GM23248 (cell line): ENCODE results near the gene SNTG2.

Experiments
- EZH2 ChIP-seq: fragments of 200-600 bp; sonication (generic); IDR thresholded peaks from 2 replicates; pipeline ENCODE4 v1.6.1; 2018; ENCODE audit warnings: antibody characterized with exemption, mild to moderate bottlenecking; ENCODE audit not compliant: insufficient read depth, poor library complexity, severe bottlenecking
- EZH2phosphoT487 ChIP-seq: fragments of 200-600 bp; sonication (generic); IDR thresholded peaks from 2 replicates; pipeline ENCODE4 v1.6.1; 2018; ENCODE audit warnings: antibody characterized with exemption, moderate library complexity, mild to moderate bottlenecking, low read depth; ENCODE audit not compliant: insufficient read depth

DNA sequence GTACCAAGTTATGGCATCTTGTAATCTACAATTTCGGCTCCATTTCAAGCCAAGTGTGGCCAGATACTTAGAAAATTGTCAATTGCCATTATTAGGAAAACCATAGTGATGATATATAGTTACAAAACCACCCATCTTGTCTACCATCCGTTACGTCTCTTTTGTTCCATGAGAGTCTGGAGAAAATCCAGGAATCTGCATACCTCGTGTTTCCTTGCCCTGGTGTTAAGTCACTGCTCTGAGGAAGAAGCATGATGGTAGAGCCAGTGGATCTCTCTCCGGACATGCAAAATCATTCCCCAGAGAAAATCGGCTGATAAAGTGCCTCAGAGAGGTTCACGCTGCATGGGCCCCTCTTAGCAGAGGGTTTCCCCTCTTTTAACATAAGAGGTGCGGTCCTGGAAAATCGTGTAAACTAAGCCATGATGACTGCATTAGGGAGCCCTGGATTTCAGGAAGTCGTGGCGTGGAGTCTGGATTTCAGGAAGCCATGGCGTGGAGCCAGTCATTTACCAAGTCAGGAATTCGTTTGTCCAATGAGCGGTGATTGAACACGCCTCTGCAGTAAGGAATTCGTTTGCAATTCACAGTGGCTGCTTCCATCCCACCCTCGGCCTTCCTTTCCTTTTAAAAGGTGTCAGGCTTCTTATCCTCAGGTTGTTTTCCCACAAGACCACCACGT lies 304.2 kb downstream of the SNTG2 start:
- TF ChIP-seq EZH2, result no peak
- no peak for TF ChIP-seq EZH2phosphoT487
